ENCODE measurements around the gene ZNF518A. TPM values are rescaled to one million over a fixed set of nuclear protein-coding genes. Genes with fewer than 3 reads are reported as not detected.

The ZNF518A gene
- total and polyA plus RNA-seq, 2 of the 8 experiments (the other 6 are each of a cell fraction or from before 2014, with no cell fraction given) = 6.6 to 34.8 TPM

- no peak for FAIRE-seq
- WGBS, 2 experiments (ENCODE audit: extremely low coverage in 1 of 2, insufficient coverage in 1 of 2, insufficient read length in 1 of 2, insufficient replicate concordance in 2 of 2, low coverage in 1 of 2, low lambda C conversion rate in 2 of 2, missing lambda C conversion rate in 1 of 2) = 92% methylated on average over 1 of the region's 1 CpG; no CpG with 5 or more reads in 1 of the 2 experiments
- H2BK20ac ChIP-seq (ENCODE audit: low read length) = no peak overlapping the region
- no peaks in the 10 kb centered on the region for H3K23me2 ChIP-seq (ENCODE audit: low read depth, low read length)
- no peak overlapping the region for H2BK15ac ChIP-seq (ENCODE audit: low read length)
- no peak overlapping the region for H4K5ac ChIP-seq (ENCODE audit: insufficient read length, low read depth, low read length)
- H3K9ac ChIP-seq (replicated peaks in 1 of 4; ENCODE audit: extremely low read depth in 1 of 4, low read depth in 3 of 4, low read length in 3 of 4) = no peak overlapping the region
- H3K56ac ChIP-seq (replicated peaks; ENCODE audit: insufficient read length, low read depth, low read length) = no peak overlapping the region
- CTCF ChIA-PET (ENCODE audit: partially characterized antibody) = interaction anchor here (0.7 kb wide), 1 partner anchor 19 kb away, joined by 3 read pairs; no protein-coding TSS in a partner anchor
- H3K79me1 ChIP-seq (ENCODE audit: low read depth, low read length) = no peaks in the 10 kb centered on the region
- no peak overlapping the region for H3K27ac ChIP-seq (ENCODE audit: low read depth, low read length)
- DNase-seq (ENCODE audit: low read depth in 1 of 2, low spot score in 2 of 2) = no peak
- H3K9me3 ChIP-seq (ENCODE audit: insufficient read depth in 2 of 2, low read depth in 1 of 2, low read length in 1 of 2) = peaks cover 1 to 6% of the 10 kb centered on the region in 2 experiments; a peak in 2 of 4 replicates
- no peak overlapping the region for H3K23ac ChIP-seq (ENCODE audit: insufficient read length)
- H4K20me1 ChIP-seq (replicated peaks in 1 of 2; ENCODE audit: control insufficient read depth in 1 of 2, insufficient read depth in 2 of 2, low read length in 2 of 2) = no peaks in the 10 kb centered on the region
- no peak overlapping the region for H3K14ac ChIP-seq (ENCODE audit: insufficient read length)
- H2AK5ac ChIP-seq (ENCODE audit: low read depth, low read length) = no peak overlapping the region
- H3K4me2 ChIP-seq (ENCODE audit: insufficient read depth in 1 of 2, low read depth in 2 of 2, low read length in 2 of 2) = no peak overlapping the region
- no peaks in the 10 kb centered on the region for H3K27me3 ChIP-seq (replicated peaks in 1 of 4; ENCODE audit: control insufficient read depth in 3 of 4, extremely low read depth in 1 of 4, insufficient read depth in 3 of 4, low read length in 3 of 4)
- no peak overlapping the region for H3K4ac ChIP-seq (replicated peaks; ENCODE audit: insufficient read length, low read depth, low read length)
- H3K36me3 ChIP-seq (ENCODE audit: control insufficient read depth in 2 of 4, insufficient read depth in 4 of 4, low read length in 3 of 4) = no peaks in the 10 kb centered on the region
- no peak overlapping the region for H2AFZ ChIP-seq (ENCODE audit: low read length)
- H4K8ac ChIP-seq (ENCODE audit: extremely low read depth, insufficient read depth, low read length) = no peak overlapping the region
- H3K4me1 ChIP-seq (replicated peaks in 1 of 4; ENCODE audit: control insufficient read depth in 3 of 4, insufficient read depth in 4 of 4, low read length in 3 of 4) = no peaks in the 10 kb centered on the region
- no peak overlapping the region for H4K91ac ChIP-seq (replicated peaks; ENCODE audit: insufficient read length, low read length)
- no peak overlapping the region for H2BK120ac ChIP-seq (replicated peaks; ENCODE audit: low read depth, low read length)
- H2BK12ac ChIP-seq (ENCODE audit: low read depth, low read length) = no peak overlapping the region
- POLR2A ChIA-PET (ENCODE audit: partially characterized antibody) = no interaction called here
- H3K18ac ChIP-seq (ENCODE audit: extremely low read depth, low read length) = no peak overlapping the region
- no peak overlapping the region for H3K4me3 ChIP-seq (ENCODE audit: extremely low read depth in 1 of 4, insufficient read depth in 2 of 4, low read depth in 3 of 4, low read length in 4 of 4)
- H3K79me2 ChIP-seq (ENCODE audit: control insufficient read depth in 1 of 2, insufficient read depth in 2 of 2, low read length in 2 of 2) = no peaks in the 10 kb centered on the region
- H2BK5ac ChIP-seq (ENCODE audit: low read depth, low read length) = no peak overlapping the region
- TF ChIP-seq JUND (IDR thresholded peaks at IDR 0.05; ENCODE audit: low read length) (no peak), RNF2 (IDR thresholded peaks at IDR 0.05; ENCODE audit: borderline replicate concordance, low read depth, low read length, missing control alignments, poor library complexity, severe bottlenecking) (no peak), EZH2 (IDR thresholded peaks at IDR 0.05; ENCODE audit: low read depth, low read length, severe bottlenecking) (no peak), CTBP2 (IDR thresholded peaks at IDR 0.05; ENCODE audit: borderline replicate concordance, insufficient read depth, insufficient read length, low read length) (no peak), ATF2 (IDR thresholded peaks at IDR 0.05; ENCODE audit: low read length) (no peak), FOSL1 (IDR thresholded peaks at IDR 0.05; ENCODE audit: insufficient read depth, low read depth, low read length) (no peak), POLR2AphosphoS5 (IDR thresholded peaks at IDR 0.05; ENCODE audit: low read depth, low read length) (no peak), BCL11A (IDR thresholded peaks at IDR 0.05; ENCODE audit: low read depth in 2 of 2, low read length in 2 of 2) (no peak), ATF3 (IDR thresholded peaks at IDR 0.05; ENCODE audit: insufficient read depth, low read depth, low read length) (no peak), EP300 (IDR thresholded peaks at IDR 0.05; ENCODE audit: borderline replicate concordance in 1 of 2, low read depth in 2 of 2, low read length in 2 of 2) (no peak), KDM1A (IDR thresholded peaks at IDR 0.05; ENCODE audit: borderline replicate concordance, low read length) (no peak)
Measured at GRCh38 chr10:96188916-96189315, 58.8 kb downstream of the ZNF518A start.

Measured in H1 (cell line).